HepG2 (cell line): ENCODE results near the gene SLC5A5. TPM values are rescaled to one million over a fixed set of nuclear protein-coding genes. Genes with fewer than 3 reads are reported as not detected.

ENCODE experiments used
- BORCS8-MEF2B ChIP-seq: sonication (generic); formaldehyde crosslinking; IDR thresholded peaks from 2 replicates; pipeline ENCODE4 v1.8.0; 2022; ENCODE audit warnings: mild to moderate bottlenecking, missing genetic modification reagents
- CREBL2 ChIP-seq: sonication (generic); formaldehyde crosslinking; IDR thresholded peaks from 2 replicates; pipeline ENCODE4 v1.8.1; 2023; ENCODE audit warnings: missing genetic modification reagents, mild to moderate bottlenecking, borderline replicate concordance
- DNMT1 ChIP-seq: sonication (generic); formaldehyde crosslinking; IDR thresholded peaks from 2 replicates; pipeline ENCODE4 v1.5.1; 2020; ENCODE audit warnings: mild to moderate bottlenecking, missing genetic modification reagents
- FOXA1 ChIP-seq, 2 experiments: fragments of 450-650 bp in 1 of 2; sonication (generic) in 1 of 2; formaldehyde crosslinking in 1 of 2; IDR thresholded peaks; 2 replicates each; pipeline versions ENCODE4 v1.4.0 to v1.6.1; 2016 to 2020; ENCODE audit warnings: missing genetic modification reagents in 1 of 2
- MED8 ChIP-seq: sonication (generic); formaldehyde crosslinking; IDR thresholded peaks from 2 replicates; pipeline ENCODE4 v1.8.1; 2023; ENCODE audit warnings: mild to moderate bottlenecking, missing genetic modification reagents; ENCODE audit not compliant: insufficient replicate concordance
- MTA1 ChIP-seq: sonication (generic); formaldehyde crosslinking; IDR thresholded peaks from 2 replicates; pipeline ENCODE4 v1.4.0; 2020; ENCODE audit warnings: missing genetic modification reagents, mild to moderate bottlenecking, borderline replicate concordance
- NR1H2 ChIP-seq: sonication (generic); formaldehyde crosslinking; IDR thresholded peaks from 2 replicates; pipeline ENCODE4 v1.8.1; 2022; ENCODE audit warnings: low read depth, missing genetic modification reagents, borderline replicate concordance
- RERE ChIP-seq: IDR thresholded peaks from 2 replicates; pipeline ENCODE4 v1.6.1; 2016; ENCODE audit warnings: low read depth, missing genetic modification reagents, missing compliant biosample characterization
- ZBTB38 ChIP-seq: sonication (generic); formaldehyde crosslinking; IDR thresholded peaks from 2 replicates; pipeline ENCODE4 v1.5.1; 2020; ENCODE audit warnings: mild to moderate bottlenecking, missing genetic modification reagents
- ZNF101 ChIP-seq: sonication (generic); formaldehyde crosslinking; IDR thresholded peaks from 2 replicates; pipeline ENCODE4 v1.4.0; 2020; ENCODE audit warnings: mild to moderate bottlenecking, low read depth, missing genetic modification reagents, borderline replicate concordance
- ZNF253 ChIP-seq: sonication (generic); formaldehyde crosslinking; IDR thresholded peaks from 2 replicates; pipeline ENCODE4 v1.8.0; 2022; ENCODE audit warnings: mild to moderate bottlenecking, missing genetic modification reagents, borderline replicate concordance
- ZNF33A ChIP-seq: sonication (generic); formaldehyde crosslinking; IDR thresholded peaks from 2 replicates; pipeline ENCODE4 v1.5.1; 2020; ENCODE audit warnings: missing genetic modification reagents, mild to moderate bottlenecking, moderate library complexity, borderline replicate concordance
- ZNF530 ChIP-seq: sonication (generic); formaldehyde crosslinking; IDR thresholded peaks from 2 replicates; pipeline ENCODE4 v1.5.0; 2020; ENCODE audit warnings: low read depth, mild to moderate bottlenecking, missing genetic modification reagents
- ZNF724P ChIP-seq: sonication (generic); formaldehyde crosslinking; IDR thresholded peaks from 2 replicates; pipeline ENCODE4 v1.8.0; 2022; ENCODE audit warnings: missing genetic modification reagents, borderline replicate concordance
- ZNF775 ChIP-seq: sonication (generic); formaldehyde crosslinking; IDR thresholded peaks from 2 replicates; pipeline ENCODE4 v1.4.0; 2020; ENCODE audit warnings: missing genetic modification reagents, mild to moderate bottlenecking, moderate library complexity, borderline replicate concordance
- polyA plus RNA-seq, 8 experiments: library from polyadenylated mRNA; depleted of rRNA in 3 of 8; stranded (reverse) in 7 of 8; unstranded in 1 of 8; fragments of >200 nt; fragmentation: Illumina TruSeq in 4 of 8; extraction: Trizol in 4 of 8; gene quantifications; 2 replicates each; pipeline versions ENCODE4 v1.2.1 to v1.2.3, GENCODE V29; 2011 to 2016; ENCODE audit warnings: low read depth in 4 of 8, missing spikeins in 1 of 8, mixed read lengths in 1 of 8; ENCODE audit not compliant: insufficient read depth in 1 of 8
- total RNA-seq, 5 experiments: library from RNA; depleted of rRNA; stranded (reverse); fragments of >200 nt; fragmentation: Illumina TruSeq; extraction: Trizol; gene quantifications; 2 replicates each; pipeline ENCODE4 v1.2.3, GENCODE V29; 2016; ENCODE audit warnings: low read depth in 1 of 5
- TF ChIP-seq, protein P1 (sequence below): sonication (generic); formaldehyde crosslinking; IDR thresholded peaks from 2 replicates; pipeline ENCODE4 v1.4.0; 2020; ENCODE audit warnings: missing genetic modification reagents, mild to moderate bottlenecking, borderline replicate concordance

Gene SLC5A5
- total and polyA plus RNA-seq, 2 of the 13 experiments (the other 11 are each of a cell fraction or from before 2014, with no cell fraction given), result not detected

GRCh38 chr19:17932485-17933338 lies 61.0 kb downstream of the SLC5A5 start, which contains the start of gene CCDC124 (continued):
- TF ChIP-seq RERE (CRISPR knock-in tag) (no peak), MED8 (peak; percentile 61), ZNF101 (CRISPR knock-in tag) (no peak), DNMT1 (no peak), NR1H2 (CRISPR knock-in tag) (no peak; the same call in 1 of the 2 replicates), FOXA1 (IDR thresholded peaks at IDR 0.05) (no peak), FOXA1 (CRISPR knock-in tag; IDR thresholded peaks at IDR 0.05) (0 out of 2 replicates have a peak, but pooled peaks have one; percentile 3), CREBL2 (CRISPR knock-in tag) (no peak), ZNF33A (CRISPR knock-in tag) (no peak), ZNF724P (peak; percentile 58; the same call in 1 of the 2 replicates), ZNF530 (CRISPR knock-in tag) (no peak), ZNF775 (no peak), ZBTB38 (CRISPR knock-in tag) (no peak; the same call in 1 of the 2 replicates), MTA1 (CRISPR knock-in tag) (no peak), ZNF253 (CRISPR knock-in tag) (no peak), BORCS8-MEF2B (CRISPR knock-in tag) (no peak)
- TF ChIP-seq, protein P1, sequence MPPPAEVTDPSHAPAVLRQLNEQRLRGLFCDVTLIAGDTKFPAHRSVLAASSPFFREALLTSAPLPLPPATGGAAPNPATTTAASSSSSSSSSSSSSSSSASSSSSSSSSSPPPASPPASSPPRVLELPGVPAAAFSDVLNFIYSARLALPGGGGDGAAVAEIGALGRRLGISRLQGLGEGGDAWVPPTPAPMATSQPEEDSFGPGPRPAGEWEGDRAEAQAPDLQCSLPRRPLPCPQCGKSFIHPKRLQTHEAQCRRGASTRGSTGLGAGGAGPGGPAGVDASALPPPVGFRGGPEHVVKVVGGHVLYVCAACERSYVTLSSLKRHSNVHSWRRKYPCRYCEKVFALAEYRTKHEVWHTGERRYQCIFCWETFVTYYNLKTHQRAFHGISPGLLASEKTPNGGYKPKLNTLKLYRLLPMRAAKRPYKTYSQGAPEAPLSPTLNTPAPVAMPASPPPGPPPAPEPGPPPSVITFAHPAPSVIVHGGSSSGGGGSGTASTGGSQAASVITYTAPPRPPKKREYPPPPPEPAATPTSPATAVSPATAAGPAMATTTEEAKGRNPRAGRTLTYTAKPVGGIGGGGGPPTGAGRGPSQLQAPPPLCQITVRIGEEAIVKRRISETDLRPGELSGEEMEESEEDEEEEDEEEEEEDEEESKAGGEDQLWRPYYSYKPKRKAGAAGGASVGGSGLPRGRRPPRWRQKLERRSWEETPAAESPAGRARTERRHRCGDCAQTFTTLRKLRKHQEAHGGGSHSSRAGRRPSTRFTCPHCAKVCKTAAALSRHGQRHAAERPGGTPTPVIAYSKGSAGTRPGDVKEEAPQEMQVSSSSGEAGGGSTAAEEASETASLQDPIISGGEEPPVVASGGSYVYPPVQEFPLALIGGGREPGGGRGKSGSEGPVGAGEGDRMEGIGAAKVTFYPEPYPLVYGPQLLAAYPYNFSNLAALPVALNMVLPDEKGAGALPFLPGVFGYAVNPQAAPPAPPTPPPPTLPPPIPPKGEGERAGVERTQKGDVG (CRISPR knock-in tag), result no peak
